GM19467 (cell line): ENCODE results near the gene SLC22A14.
"Not testable (repeated sequence)": the region's sequence is repeated elsewhere in the genome, so short reads cannot be mapped to it uniquely, and the experiment has no call there.

ENCODE experiments used
- ATAC-seq: cut with Tn5 transposase; IDR thresholded peaks from one replicate; pipeline ENCODE4 v1.9.1; 2021; ENCODE audit warnings: mild to moderate bottlenecking, moderate library complexity; ENCODE audit not compliant: unreplicated experiment

The SLC22A14 gene

GRCh38 chr3:38312356-38312755 lies 30.3 kb downstream of the SLC22A14 start:
- ATAC-seq = no peak

- ATAC-seq = no peak
Measured at GRCh38 chr3:38313263-38313662, 31.2 kb downstream of the SLC22A14 start.

- ATAC-seq = no peak
Measured at GRCh38 chr3:38313695-38314094, 31.6 kb downstream of the SLC22A14 start.

GRCh38 chr3:38314112-38314763 lies 32.1 kb downstream of the SLC22A14 start:
- ATAC-seq = no peak

GRCh38 chr3:38314764-38315487 lies 32.8 kb downstream of the SLC22A14 start:
- ATAC-seq = no peak

GRCh38 chr3:38315488-38316230 lies 33.6 kb downstream of the SLC22A14 start:
- no peak for ATAC-seq

- no peak for ATAC-seq
Measured at GRCh38 chr3:38316356-38317191, 34.5 kb downstream of the SLC22A14 start.

GRCh38 chr3:38317192-38317759 lies 35.2 kb downstream of the SLC22A14 start:
- ATAC-seq = no peak

GRCh38 chr3:38318766-38319671 lies 36.9 kb downstream of the SLC22A14 start:
- ATAC-seq = no peak

GRCh38 chr3:38320638-38321037 lies 38.5 kb downstream of the SLC22A14 start:
- ATAC-seq = not testable (repeated sequence)

- ATAC-seq = no peak
Measured at GRCh38 chr3:38323060-38323459, 41.0 kb downstream of the SLC22A14 start.

- ATAC-seq = no peak
Measured at GRCh38 chr3:38325256-38325655, 43.2 kb downstream of the SLC22A14 start.

- no peak for ATAC-seq
Measured at GRCh38 chr3:38327335-38328009, 45.4 kb downstream of the SLC22A14 start.

- no peak for ATAC-seq
Measured at GRCh38 chr3:38331257-38332022, 49.3 kb downstream of the SLC22A14 start.

GRCh38 chr3:38332201-38332600 lies 50.1 kb downstream of the SLC22A14 start:
- no peak for ATAC-seq

- ATAC-seq = no peak
Measured at GRCh38 chr3:38334142-38335055, 52.3 kb downstream of the SLC22A14 start.

- ATAC-seq = no peak
Measured at GRCh38 chr3:38335263-38335662, 53.2 kb downstream of the SLC22A14 start.
